KBM-7 (cell line): ENCODE data around the gene TTC38.
"Not testable (repeated sequence)": the region's sequence is repeated elsewhere in the genome, so short reads cannot be mapped to it uniquely, and the experiment has no call there.

ENCODE experiments used
- DNase-seq: peaks from one replicate; pipeline ENCODE4 v3.0.0-alpha.2; 2015
- in situ Hi-C: fragments of 300-500 bp; cut with MboI; formaldehyde crosslinking; loops from 2 replicates; pipeline ENCODE4 v1.14.3; 2020; ENCODE audit warnings: low sequenced_read_pairs, low pct_unique_long_range_greater_than_20kb, mixed read lengths

Gene TTC38

DNA sequence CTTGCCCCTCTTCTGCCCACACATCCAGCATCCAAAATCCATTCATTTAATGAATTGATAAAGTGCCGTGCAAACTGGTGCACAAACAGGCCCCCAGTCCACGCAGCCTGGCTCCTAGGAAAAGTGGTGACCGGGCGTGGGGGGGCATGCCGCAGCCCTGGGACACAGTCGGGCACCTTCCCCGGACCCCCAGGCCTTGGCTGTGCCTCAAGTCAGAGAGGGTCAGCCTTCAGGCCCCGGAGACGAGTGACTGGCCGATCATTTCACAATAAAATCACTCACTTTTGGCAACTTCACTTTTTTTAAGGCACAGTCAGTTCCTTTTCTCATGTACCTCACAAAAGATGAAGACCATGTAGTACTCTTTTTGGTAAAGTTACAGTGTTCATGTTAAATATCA lies 25.7 kb upstream of the TTC38 start:
- no peak for DNase-seq
- in situ Hi-C loops: no loop called here

DNA sequence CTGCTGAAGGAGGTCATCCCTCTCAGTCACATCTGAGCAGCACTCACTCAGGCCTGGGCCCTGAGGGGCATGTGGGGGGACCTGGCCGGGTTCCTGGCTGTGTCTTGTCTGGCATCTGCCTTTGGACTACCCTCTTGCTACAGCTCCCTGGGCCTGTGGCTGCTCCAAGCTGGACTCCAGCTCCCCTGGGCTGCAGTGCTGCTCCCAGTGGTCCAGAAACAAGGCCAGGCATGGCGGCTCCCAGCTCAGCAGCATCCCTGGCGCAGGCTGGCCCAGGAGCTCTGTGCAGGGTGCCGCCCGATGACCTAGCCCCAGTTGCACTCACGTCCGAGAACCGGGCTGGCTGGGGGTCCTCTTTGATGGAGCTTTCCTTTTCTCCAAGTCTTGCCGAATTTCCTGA lies 23.0 kb upstream of the TTC38 start:
- in situ Hi-C loops: no loop called here
- DNase-seq: no peak

DNA sequence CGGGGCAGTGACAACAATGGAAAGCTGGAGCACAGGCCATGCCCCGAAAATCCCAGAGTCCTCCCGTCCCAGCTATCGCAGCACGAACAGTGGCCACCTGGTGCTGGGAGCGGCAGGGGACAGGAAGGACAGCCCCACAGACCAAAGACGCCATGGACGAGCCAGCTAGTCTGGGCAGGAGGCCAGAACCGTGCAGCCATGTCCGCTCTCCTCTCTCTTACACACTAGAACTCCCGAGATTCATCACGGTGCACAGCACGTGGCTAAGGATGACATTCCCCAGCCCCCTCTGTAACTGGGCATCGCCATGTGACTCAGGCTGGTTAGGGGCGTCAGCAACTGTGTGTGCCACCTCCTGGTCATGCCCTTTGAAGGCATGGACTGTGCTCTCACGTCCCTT lies 22.3 kb upstream of the TTC38 start:
- DNase-seq: no peak
- in situ Hi-C loops: no loop called here

DNA sequence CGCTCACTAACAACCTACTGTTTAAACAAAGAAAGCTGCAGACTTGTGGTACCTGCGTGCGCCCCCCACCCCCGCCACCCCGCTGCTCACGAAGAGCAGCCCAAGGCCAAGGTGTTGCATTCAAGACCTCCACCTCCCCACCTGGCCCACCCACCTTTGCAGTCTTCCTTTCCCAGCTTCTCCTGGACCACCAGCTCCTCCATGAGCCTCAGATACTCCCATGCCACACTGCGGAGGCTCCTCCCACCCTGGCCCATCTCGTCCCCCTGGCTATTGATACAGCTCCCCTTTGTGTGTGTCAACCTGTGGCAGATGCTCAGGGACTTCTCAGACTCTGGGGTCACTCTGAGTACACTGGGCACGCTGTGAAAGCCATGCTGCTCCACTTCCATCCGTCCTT lies 21.6 kb upstream of the TTC38 start:
- no peak for DNase-seq
- in situ Hi-C loops: no loop called here

DNA sequence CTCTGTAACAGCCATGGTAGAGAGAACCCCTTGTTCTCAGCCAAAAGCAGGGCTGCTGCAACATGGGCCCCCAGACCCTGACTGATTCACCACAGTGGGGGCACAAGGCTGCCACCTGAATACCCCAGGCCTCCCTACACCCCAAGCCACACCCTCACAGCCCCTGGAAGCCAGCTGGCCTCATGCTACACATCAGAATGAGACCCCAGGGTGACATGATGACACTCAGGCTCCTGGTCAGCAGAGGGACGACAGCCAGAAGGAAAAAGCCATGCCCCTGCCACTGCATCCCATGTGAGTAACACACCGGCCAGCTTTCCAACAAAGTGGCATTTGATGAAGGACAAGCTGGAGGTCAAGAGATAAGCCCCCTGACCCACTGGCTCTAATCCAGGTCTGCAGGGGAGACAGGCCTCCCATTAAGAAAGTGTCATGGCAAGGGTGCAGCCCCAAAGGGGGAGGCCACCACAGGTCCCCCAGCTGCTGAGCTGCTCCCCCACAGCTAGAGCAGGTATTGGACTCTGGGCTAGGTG lies 20.3 kb upstream of the TTC38 start:
- in situ Hi-C loops: no loop called here
- DNase-seq: no peak

DNA sequence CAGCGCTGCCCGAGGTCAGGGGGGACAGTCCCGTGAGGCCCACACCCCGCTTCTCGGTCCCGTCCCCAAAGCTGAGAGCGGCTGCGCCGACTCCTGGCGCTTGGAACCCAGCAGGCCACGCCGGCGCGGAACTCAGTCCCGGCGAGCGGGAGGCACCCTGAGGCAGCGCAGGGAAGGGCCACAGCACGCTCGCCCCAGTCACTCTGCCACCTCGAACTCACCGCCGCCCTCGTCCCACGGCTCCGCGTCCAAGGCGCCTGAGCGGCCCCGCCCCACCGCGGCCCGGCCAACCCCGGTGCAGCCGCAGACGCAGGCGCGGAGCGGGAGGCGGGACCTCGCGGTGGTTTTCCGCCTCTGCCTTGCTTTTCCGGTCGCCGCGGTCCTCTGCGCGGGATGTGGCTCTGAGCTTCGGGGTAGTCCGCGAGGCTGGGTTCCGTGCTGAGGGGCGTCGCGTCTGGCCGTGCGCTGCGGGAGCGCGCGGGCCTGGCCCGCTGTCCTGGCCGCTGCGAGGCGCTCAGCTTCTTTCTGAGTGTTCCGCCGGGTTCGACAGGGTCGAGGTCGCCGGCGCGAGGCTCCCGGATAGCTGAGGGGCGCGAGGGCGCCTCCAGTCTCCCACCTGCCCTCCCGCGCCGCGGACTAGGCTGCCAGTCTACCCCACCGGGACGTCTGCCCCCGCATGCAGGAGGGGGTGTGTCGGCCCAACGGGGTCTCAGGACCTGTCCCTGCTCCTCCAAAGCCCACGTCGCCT lies 17.6 kb upstream of the TTC38 start, which contains the start of gene CDPF1:
TSS of gene CDPF1 (minus strand) at position 259 of the 748 bp plus-strand sequence. CDS start 2,009 bp downstream, outside the sequence.
- peak; percentile 91 for DNase-seq
- in situ Hi-C loops: no loop called here

DNA sequence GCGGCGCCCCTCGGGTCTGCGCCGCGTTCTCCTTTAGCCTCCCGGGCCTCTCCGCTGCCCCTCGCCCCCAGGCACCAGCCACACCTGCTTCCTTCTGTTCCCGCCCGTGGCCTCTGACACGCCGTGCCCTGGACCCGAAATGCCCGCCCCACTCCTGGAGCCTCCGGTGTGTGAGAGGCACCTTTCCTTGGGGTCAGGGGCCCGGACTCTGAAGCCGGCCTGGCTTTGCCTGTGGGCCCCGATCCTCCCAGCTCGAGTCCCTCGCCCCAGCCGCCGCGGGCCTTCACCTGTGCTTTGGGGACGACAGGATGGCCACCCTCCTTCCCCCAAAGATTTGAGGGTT lies 17.1 kb upstream of the TTC38 start:
- in situ Hi-C loops: no loop called here
- no peak for DNase-seq

DNA sequence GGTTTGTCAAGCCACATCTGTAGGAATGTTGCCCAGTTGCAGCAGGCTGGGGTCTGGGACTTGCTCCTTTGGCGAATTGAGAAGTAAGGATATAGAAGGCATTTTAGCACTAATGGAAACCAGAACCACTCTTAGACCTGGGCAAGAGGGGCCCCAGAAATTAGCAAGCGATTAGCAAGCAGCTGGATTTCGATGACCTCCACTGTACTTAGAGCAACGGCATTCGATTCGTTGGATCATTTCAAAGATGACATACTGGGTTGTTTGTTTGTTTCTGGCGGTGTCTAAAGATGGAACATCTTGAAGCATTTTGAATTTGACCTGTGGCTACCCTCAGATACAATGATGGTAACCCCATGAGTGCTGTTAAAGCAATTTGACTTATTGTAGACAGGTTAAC lies 16.5 kb upstream of the TTC38 start:
- no peak for DNase-seq
- in situ Hi-C loops: no loop called here

DNA sequence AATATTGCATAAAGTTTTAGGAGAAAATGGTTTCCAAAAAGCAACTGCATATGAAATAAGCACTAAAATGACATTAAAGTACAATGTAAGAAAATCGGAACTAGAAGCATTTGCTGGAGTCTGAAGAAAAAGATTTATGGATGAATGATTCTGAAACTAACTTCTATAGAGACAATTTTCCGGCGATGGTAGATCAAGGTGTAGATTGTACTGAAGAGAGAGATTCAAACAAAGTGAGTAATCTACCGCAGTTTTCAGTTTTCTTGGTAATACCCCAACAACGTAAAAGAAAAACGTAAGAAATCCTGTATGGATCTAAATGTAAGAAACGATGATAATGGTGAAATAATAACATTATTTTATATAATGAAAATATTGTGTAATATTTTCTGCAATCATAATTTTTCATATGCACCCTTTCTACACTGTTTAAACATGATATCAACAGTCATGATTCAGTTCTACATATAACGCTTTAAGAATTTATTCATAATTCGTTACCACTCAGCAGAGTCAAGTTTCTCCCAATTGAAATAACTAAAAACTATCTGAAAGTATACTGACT lies 15.9 kb upstream of the TTC38 start:
- DNase-seq: no peak
- in situ Hi-C loops: no loop called here

DNA sequence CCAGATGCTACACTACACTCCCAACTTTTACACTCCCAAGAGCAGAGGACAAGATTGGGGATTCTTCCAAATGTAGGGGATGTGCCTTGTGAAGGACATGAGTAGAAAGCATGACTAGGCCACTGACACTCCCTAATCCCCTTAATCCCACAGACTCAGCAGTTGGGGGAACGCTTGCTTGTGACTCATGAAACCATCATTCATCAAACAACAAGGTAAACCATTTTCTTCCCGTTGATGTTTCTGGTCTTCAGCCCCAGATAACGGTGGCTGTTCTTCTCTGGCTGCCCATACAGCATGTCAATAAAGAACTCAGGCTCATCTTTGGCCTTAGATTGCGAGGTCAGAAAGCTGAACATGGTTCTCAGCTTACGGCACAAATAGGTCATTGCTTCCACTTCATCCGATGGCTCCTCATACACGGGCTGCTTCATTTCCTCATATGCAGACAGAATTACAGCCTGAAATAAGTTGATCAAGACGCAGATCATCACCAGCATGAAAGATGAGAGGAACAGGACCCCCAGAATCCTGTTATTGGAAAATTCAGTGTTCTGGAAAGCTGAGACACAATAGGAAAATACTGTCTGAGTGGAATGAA lies 11.3 kb upstream of the TTC38 start:
- no peak for DNase-seq
- in situ Hi-C loops: no loop called here

DNA sequence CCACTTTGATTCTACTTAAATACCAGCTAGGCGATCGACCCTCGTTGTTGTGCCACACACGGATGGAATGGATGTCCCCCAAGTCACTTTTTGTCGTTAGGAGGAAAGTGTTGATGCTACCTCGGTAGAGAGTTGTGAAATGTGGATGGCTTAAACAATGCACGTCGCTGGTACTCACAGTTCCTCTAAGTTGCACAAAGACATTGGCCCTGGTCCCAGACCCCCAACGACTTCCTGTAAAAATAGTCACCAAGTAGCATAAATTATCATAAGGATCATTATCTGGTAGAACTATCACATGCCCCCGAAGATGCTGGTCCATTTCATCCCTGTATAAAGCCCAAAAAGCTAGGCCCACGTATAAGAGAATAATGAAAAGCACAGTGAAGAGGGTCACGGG lies 8.4 kb upstream of the TTC38 start:
- in situ Hi-C loops: no loop called here

DNA sequence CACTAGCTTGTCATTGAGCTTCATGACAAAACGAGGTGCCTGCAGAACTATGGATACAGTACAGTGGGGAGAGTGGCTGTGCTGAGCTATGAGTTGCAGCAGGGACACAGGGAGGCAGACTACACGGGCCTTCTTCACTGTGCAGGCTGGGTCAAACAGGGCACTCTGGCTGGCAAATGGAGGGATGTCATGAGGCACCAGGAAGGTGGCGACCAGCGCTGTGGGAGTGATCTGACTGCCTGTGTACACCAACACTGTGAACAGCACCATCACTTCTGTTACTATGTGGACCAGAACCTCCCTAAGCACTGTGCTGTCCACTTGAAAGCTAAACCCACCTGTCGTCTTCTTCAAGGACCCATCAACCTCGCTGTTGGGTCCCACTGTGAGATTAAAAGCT lies 7.8 kb upstream of the TTC38 start:
- no peak for DNase-seq
- in situ Hi-C loops: no loop called here

More for the DNA sequence above, 8.4 kb upstream of the TTC38 start:
- DNase-seq: no peak

DNA sequence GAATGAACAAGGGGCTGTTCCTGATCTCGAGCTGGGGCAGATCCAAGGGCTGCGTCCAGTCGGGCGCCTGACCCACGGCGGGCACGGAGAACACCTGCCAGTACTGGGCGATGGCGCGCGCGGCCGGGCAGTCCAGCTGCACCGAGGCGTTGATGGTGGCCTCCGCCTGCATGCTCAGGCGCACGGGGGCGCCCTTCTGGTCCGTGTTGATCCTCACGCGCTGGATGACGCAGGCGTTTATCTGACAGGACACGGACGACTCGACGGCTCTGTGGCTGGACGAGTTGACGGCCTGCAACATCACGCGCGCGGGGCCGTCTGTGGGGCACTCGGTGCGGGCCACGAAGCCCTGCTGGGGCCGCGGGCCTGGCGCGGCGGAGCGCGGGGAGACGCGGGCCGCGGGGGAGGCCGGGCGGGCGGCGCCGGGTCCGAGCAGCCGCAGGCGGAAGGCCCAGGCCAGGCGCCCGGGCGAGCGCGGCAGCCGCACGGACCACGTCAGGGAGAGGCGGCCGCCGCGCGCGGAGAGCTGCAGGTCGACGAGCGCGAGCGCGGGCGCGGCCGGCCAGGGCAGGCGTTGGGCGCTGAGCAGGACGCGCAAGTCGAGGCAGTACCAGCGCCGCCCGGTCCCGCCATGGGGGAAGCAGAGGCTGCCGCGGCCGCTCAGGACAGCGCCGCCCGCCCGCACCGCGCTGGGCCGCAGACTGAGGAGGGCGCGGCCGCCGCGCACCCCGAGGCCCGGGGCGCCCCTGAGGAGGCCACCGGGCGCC lies 5.2 kb upstream of the TTC38 start:
- in situ Hi-C loops: no loop called here
- DNase-seq: no peak

DNA sequence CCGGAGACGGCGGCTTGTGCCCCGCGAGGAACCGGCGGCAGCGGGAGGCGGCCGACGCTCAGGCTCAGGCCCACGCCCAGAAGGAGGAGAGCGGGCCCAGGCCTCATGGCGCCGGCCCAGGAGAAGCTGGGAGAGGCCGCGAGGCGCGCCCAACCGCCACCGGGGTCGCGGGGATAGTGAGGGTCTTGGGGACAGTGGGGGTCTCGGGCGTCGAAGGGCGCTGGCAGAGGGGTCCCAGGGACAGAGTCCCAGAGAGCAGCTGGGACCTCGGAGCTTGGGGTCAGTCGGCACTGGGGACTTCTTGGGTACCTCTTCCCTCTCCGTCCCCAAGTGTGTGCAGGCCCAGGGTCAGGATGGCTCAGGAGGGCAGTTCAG lies 4.6 kb upstream of the TTC38 start, which contains the start of gene PKDREJ:
TSS of gene PKDREJ (minus strand) at position 128 of the 375 bp plus-strand sequence. CDS start at position 107, 21 bp downstream.
- in situ Hi-C loops: no loop called here
- DNase-seq: no peak

DNA sequence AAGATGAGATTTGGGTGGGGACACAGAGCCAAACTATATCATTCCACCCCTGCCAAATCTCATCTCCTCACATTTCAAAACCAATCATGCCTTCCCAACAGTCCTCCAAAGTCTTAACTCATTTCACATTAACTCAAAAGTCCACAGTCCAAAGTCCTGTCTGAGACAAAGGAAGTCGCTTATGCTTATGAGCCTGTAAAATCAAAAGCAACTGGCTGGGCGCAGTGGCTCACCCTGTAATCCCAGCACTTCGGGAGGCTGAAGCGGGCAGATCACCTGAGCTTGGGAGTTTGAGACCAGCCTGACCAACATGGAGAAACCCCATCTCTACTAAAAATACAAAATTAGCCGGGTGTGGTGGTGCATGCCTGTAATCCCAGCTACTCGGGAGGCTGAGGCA lies 3.3 kb upstream of the TTC38 start:
- in situ Hi-C loops, DNase-seq: not testable (repeated sequence)

DNA sequence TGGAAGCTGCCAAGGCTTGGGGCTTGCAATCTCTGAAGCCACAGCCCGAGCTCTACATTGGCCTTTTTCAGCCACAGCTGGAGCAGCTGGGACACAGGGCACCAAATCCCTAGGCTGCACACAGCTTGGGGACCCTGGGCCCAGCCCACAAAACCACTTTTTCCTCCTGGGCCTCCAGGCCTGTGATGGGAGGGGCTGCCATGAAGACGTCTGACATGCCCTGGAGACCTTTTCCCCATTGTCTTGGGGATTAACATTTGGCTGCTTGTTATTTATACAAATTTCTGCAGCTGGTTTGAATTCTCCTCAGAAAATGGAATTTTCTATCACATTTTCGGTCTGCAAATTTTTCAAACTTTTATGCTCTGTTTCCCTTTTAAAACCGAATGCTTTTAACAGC lies 2.2 kb upstream of the TTC38 start:
- DNase-seq, in situ Hi-C loops: not testable (repeated sequence)

DNA sequence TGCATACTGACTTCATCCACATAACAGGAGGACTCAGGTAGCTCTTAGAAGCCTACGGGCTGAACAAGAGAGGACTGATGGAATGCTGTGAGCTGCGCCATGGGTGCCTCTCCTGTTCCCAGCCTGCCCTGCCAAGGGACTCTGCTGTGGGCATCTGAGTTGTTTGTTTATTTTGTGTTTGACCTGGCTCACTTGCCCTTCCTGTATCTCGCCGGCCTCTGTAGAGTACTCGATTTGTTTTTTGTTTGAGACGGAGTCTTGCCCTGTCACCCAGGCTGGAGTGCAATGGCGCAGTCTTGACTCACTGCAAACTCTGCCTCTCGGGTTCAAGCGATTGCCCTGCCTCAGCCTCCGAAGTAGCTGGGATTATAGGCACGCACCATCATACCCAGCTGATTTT lies 1.8 kb downstream of the TTC38 start:
- in situ Hi-C loops: no loop called here

DNA sequence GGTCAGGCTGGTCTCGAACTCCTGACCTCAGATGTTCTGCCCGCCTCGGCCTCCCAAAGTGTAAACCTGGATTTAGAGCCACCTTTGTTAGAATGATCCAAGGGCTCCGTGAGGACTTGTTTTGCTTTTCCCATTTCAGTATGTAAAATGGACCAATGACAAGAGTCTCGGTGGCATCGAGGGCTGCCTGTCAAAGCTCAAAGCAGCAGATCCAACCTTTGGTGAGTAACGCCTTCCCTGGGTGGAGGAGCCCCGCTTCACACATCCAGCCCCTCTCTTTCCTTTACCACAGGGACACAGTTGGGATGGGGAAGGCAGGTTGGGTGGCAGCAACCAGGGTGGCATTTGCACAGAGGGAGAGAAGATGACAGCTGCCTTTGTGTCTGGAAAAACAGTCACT lies 4.4 kb downstream of the TTC38 start:
- DNase-seq: no peak
- in situ Hi-C loops: no loop called here

More for the DNA sequence above, 1.8 kb downstream of the TTC38 start:
- no peak for DNase-seq

DNA sequence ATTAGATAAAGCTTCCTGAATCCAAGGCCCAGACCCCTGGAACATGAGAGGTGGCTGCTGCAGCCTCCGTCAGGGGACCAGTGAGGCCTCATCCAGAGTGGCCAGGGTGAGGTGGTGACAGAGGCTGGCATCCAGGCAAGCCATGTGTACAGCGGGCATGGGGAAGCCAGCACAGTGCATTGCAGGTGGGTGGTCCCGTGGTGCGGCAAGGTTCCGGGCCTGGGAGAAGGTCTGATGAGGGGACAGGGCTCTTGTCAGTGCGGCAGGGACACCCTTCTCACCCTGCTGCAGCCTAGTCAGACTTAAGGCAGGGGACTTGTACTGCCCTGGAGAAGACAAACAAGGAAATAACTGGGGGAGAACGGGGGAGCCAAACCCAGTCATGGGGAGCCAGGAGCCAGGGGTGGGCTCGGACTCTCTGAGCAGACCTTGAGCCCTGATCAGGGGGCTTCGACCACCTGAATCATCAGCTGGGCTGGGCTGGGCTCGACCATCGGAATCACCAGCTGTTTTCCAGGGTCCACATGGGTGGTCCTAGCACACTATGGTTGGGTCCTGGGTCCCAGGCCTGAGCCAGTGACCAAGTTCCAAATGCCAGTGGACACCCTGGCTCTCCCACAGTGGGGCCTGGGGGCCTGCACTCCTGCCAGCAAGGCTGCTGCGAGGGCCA lies 5.1 kb downstream of the TTC38 start:
- DNase-seq: no peak
- in situ Hi-C loops: no loop called here
